GM18498 (cell line): ENCODE results near the gene DUSP1.

Experiments used
- ATAC-seq: cut with Tn5 transposase; IDR thresholded peaks from one replicate; pipeline ENCODE4 v1.9.1; 2021; ENCODE audit warnings: mild to moderate bottlenecking, moderate library complexity; ENCODE audit not compliant: unreplicated experiment

The DUSP1 gene

DNA sequence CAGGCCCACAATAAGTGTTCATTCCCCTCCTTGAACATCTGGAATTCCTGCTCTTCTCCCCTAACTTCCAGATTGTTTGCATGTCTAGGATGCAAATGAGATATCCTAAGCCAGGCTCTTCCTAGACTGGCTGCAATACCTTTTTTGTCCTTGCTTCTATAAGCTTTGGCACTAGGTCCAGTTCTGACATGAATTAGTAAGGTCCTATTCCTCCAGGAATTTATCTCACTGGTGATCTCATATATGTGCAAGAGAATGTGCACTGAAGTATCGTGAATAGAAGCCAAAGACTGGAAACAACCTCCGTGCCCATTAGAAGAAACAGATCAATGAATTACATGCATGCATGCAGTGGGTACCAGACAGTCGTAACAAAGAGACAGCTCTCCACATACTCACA lies 25.2 kb downstream of the DUSP1 start:
- ATAC-seq = no peak

DNA sequence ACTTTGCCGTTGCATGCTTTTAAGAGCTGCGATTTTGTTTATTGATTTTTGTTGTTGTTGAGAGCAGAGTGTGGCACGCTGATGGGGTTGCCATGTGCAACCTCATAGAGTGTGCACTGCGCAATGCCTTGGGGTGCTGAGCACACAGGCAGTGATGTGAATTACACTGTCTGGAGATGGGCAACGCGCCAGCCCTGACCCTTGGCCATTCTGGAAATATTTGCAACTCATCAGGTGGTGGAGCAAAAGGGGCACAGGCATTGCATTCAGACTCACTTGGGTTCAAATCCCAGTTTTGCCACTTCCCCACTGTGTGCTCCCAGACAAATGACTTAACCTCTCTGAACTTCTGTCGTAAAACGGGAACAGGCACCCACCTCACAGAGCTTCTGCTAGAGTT lies 25.6 kb downstream of the DUSP1 start:
- ATAC-seq = no peak

DNA sequence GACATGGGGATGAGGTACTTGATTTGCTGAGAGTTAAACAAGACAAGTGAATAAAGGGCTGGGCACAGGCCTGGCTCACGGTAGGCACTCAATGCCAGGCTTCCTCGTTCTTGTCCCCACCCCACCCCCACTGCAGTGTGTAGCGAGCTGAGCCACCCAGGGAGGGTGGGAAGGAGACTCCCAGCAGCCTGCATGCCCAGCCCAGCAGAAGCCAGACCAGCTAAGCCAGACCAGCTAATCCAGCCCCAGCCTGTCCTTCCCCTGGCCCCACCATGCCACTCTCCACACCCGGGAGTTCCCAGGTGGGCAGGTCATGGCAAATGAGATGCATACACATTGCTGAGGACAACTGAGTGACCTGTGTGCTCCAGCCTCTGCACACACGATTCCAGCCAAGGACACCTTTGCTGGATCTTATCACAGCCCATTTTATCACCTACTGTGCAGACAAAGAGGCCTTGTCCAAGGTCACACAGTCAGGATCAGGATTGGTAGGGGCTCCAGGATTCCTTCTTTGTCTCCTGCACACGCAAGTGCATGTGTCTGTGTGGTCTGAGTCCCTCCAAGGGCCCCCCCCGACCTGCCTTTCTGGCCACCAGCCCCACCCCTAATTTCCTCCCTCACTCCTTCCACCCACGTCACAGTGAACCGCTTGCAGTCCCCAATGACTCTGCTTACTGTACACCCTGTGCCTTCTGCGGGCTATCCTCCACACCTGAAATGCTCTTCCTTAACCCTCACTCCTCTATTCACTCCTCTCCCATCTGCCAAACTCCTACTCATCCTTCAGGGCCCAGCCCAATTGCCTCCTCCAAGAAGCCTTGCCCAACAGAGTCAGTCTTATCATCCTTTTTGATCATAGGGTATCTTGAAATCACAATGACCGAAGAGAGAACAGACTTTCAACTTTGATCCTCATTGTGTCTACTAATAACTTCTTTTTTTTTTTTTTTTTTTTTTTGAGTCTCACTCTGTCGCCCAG lies 26.6 kb downstream of the DUSP1 start:
- ATAC-seq = no peak

DNA sequence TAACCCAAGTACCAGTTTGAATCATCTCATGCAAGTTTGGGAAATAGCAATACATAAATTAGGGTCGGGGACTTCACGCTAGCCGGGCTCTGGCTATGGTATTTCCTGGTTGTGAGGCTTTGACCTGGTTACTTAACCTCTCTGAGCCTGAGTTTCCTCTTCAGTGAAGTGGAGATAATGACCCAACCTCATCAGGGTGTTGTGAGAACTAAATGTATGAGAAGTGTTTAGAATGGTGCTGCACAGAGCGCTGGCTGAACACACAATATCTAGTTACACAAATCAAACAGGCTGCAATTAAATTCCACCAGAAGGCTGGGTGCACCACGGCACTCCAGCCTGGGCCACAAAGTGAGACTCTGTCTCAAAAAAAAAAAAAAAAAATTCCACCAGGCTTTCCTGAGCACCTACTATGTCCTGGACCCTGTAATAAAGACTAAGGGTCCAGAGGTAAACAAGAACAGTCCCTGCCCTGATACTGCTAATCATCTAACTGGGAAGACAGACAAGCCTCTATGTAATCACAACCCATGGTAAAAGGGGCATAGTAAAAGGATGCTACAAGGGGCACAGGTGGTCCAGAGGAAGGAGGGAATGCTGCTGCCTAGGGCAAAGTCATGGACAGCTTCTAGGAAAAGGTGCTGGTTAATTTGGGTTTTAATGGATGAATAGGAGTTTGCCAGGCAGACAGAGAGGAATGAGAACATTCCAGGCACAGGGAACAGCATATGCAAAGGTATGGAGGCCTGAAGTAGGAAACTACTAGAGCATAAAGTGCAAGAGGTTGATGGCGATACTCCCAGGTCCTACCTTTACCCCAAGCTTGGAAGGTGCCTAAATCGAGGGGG lies 27.7 kb downstream of the DUSP1 start:
- no peak for ATAC-seq

DNA sequence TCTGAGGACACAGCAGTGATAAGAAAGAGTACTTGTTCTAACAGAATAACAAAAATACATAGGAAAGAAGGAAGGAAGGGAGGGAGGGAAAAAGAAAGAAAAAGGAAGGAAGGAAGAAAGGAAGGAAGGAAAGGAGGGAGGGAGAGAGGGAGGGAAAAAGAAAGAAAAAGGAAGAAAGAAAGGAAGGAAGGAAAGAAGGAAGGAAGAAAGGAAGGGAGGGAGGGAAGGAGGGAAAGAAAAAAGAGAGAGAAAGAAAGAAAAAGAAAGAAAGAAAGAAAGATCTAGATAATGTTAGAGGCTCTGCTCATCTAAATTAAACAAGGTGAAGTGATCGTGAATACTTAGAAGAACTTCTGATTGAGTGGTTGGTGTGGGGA lies 29.8 kb downstream of the DUSP1 start:
- no peak for ATAC-seq

DNA sequence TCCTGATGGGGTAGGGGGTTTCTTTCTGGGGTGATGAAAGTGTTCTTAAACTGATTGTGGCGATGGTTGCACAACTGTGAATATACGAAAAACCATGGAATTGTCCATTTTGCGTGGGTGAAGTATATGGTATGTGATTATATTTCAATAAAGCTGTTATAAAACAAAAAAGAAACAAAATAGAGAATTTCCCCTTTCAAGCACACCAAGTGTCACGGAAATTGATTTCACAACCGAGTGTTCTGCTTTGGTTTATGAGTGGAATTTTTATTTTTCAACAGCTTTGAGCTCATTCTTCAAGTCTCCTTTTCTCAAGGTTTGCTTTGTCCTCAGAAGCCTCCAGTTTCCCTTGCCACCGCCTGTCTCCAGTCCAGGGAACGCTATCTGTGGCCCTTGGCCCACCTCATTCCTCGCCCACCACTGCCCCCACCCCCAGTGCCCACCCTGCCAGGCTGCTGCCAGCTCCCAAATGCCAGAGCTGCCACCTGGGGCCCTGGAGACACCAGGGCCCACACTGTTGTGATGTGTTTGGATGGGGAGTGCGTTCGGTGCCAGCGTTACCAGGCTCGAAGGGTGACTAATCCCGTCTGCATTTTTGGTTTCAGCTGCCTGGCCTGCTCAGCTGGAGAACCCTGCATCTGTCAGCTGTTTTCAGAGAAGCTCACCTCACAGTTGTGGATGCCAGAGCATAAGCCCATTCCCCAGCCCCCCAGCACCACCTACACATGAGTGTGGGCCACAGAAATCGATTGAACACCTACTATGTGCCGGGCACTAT lies 30.4 kb downstream of the DUSP1 start:
- ATAC-seq = no peak

DNA sequence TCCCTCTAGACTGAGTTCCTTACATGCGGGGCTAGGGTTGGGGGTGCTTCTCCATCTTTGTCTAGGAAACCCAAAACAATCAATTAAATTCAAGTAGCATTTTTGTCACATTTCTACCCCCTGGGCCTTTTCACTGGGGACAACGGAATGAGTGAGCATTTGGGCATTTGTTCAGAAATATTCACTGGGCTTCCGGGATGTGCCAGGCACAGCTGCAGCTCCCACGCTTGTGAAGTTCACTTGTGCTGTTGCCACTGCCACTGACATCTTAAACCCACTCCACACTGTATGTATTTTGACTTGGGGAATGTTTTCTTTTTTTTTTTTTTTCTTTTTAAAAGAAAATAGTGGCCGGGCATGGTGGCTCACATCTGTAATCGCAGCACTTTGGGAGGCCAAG lies 31.6 kb downstream of the DUSP1 start:
- no peak for ATAC-seq

DNA sequence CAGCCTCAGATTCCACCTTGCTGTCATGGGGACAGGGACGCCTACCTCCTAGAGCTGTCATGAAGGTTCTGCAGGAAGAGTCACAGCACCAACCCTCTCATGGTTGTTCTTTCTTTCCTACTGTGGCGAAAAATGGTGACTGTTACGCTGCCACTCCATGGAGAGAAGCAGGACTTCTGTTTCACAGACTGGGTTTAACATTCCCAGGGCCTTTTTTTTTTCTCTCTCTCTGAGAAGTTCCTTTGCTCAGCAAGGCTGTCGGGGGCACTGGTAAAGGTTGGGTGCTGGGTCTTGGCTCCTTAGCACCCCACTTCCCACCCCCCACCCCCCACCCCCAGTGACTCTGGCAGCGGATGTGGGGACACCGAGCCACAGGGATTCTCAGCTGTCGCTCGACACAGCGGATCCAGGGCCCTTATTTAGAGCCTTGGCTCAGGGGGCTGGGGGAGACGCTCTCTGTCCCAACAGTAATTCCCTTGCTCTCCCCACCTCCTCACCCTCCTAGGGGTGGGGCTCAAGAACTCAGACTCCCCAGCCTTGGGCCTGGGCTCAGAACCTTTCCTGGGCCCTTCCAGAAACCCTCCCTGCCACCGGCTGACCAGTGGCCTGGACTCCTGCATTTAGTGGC lies 34.4 kb downstream of the DUSP1 start:
- ATAC-seq = no peak

DNA sequence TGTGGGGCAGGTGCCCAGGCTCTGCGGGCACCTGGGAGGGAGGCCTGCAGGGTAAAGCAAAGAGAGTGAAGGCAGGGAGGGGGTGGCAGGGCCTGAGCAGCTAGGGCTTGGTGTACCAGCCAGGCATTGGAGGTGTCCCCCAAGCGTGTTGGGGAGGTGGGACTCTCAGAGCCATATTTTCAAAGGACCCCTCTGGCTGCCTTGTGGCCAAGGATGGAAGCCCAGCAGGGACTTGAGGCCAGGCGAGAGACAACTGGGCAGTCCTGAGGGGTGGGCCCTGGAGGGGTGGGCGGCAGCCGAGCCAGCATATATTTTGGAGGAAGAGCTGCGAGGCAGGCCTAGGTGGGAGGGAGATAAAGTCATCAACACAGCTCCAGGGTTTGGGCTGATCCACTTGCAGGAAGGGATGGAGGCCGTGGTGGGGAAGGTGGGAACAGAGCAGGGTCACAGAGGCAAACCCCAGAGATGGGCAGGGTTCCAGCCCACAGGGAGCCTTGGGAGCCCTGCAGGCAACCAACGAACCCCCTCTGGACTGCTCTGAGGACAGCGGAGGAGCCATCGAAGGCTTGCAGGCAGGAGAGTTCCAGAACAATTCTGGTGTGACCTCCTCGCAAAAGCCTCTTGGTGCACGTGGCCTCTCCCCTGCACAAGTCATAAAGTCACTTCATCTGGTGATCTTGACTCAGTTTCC lies 35.7 kb downstream of the DUSP1 start:
- no peak for ATAC-seq

DNA sequence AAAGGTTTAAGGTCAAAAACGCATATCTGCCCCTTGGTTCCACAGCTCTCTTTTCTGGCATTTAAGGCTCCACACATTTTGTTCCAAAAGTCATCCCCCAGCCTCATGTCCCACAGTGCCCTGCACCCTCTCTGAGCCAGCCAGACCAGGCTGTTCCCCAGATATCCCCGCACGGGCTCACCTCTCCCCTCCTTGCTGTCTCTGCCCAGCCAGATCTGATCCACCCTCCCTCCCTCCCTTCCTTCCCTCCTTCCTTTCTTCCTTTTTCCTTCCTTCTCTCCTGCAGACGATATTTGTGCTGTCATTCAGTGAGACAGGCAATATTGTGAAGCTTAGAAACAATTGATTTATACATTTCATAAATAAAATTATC lies 37.0 kb downstream of the DUSP1 start:
- ATAC-seq = no peak

DNA sequence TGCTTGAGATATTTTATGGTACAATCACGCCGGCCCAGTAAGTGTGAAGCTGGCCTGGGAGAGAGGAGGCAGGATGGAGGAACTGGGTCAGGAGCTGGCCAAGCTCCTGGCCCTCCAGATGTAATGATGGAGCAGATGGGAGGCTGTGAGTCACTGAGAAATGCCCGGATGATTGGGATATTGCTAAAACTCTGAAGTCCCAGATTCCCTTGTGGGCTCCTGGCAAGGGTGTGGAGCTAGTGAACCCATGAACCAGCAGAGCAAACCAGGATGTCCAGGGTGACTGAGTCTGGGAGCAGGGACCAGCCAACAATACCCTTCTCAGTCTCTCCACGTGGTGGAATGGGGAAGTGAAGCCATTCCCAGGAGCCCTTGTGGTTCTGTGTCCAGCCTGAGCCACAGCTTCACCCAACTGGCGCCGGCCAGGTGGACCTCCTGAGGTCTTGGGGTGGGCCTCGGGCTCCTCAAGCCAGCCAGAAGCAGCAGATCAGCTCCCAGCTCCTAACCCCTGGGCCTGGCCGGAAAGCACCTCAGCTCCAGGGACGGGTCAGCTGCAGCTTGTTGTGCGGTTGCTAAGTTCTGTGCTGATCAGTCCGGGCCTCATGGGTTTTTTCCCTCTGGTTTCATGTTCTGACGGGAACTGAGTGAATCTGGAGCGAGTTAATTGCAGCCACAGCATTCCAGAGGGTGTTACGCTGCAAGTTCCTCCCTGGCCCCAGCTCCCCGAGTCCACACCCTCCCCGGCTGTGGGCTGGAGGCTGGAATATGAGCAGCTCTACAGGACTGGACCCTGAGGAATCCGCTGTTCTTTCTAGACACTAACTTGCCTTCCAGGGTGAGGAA lies 37.6 kb downstream of the DUSP1 start:
- ATAC-seq = no peak

DNA sequence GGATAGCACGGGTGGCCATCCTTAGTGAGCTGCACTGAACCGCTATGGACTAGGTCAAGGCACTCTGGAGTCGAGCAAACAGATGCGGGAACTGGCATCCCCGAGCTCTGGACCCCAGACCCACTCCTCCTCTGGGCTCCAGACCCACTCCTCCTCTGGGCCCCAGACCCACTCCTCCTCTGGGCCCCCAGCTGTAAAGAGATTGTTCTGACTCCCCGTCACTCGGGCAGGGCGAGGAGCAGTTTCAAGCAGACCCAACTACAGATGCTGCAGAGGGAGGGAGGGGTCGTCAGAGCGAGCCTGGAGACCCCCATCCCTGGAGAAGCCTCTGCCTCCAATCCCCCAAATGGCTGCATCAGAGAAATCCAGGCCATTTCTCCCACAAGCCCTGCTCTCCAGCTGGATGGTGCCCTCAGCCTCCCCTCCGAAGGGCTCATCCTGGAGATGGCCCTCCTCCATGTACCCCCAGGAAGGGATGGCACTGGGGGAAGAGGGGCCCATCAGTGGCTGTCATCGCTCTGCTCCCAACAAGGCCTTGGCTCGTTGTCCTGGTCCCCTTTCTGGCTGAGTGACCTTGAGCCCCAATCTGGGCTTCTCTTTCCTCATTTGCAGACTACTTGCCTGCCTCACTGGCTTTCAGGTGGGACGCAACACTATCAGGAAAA lies 38.7 kb downstream of the DUSP1 start:
- ATAC-seq = no peak

DNA sequence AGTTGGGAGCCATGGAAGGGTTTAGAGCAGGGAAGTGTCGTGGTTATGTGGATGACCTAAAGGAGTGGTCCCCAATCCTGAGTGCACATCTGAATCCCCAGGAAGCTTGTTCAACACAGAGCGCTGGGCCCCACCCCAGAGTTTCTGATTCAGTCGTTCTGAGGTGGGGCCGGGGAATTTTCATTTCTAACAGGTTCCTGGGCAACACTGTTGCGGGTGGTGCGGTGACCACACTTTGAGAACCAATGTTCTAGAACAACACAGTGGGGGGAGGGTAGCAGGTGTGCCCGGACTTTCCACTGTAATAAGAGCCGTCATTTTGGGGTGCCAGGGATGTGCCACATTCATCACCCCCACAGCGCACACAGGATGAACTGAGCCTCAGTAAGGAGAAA lies 39.3 kb downstream of the DUSP1 start:
- no peak for ATAC-seq

DNA sequence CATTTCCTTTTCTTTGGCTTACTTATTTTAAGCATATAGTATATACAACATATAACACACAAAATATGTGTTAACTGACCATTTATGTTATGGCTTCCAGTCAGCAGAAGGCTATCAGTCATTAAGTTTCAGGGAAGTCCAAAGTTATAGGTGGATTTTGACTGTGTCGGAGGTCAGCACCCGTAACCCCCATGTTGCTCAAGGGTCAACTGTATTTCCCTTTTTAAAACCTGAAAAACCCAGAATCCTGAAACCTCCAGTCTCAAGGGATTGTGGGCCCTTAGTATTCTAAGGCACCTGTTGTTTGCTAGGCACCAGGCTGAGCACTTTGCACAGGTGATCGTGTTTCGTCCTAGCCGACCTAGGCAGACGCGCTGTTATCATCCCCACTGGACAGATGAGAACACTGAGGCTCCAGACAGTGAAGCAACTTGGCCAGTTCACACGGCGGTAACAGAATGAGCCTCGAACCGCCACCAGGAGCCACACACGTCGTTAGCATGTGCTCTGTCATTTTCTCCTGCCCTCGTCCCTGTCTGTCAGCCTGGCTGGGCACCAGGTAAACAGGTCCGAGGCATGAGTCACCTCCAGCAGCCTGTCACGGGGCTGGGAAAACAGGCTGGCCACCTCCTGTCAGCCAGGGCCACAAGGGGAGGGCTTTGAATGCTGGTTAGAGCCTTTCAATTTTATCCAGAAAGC lies 39.9 kb downstream of the DUSP1 start:
- ATAC-seq = no peak

DNA sequence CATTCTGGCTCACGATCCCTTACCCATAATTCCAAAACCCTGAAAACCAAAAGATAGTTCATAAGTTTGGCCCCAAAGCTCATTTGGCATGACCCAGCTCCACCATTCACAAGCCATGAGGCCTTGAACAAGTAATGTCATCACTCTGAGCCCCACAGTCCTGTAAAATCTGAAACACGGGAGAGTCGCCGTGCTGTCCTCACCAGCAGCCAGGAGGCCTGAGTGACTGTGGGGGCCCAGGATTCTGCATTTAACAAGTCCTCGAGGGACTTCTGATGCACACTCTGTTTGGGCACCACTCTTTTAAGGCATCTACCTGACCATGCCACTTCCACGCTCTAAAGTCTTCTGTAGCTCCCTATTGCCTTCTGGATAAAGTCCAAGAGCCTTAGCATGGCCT lies 40.8 kb downstream of the DUSP1 start:
- ATAC-seq = no peak

DNA sequence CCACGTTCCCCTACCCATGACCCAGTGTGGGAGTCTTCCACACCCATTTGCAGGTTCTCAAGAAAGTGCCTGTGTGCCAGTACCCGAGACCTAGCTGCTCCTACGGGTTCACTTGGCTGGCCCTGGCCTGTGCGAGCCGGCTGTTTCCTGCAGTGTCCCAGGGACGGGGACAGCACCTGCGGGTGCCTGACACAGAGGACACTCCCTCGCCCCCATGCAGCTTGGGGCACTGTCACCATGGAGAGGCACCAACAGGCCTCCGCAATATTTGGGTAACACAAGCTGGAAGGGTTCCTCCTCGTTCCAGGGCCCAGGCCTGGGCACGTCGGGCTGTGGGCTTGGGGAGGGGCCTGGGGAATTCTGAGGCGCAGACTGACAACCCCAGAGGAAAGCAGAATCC lies 41.4 kb downstream of the DUSP1 start:
- no peak for ATAC-seq

DNA sequence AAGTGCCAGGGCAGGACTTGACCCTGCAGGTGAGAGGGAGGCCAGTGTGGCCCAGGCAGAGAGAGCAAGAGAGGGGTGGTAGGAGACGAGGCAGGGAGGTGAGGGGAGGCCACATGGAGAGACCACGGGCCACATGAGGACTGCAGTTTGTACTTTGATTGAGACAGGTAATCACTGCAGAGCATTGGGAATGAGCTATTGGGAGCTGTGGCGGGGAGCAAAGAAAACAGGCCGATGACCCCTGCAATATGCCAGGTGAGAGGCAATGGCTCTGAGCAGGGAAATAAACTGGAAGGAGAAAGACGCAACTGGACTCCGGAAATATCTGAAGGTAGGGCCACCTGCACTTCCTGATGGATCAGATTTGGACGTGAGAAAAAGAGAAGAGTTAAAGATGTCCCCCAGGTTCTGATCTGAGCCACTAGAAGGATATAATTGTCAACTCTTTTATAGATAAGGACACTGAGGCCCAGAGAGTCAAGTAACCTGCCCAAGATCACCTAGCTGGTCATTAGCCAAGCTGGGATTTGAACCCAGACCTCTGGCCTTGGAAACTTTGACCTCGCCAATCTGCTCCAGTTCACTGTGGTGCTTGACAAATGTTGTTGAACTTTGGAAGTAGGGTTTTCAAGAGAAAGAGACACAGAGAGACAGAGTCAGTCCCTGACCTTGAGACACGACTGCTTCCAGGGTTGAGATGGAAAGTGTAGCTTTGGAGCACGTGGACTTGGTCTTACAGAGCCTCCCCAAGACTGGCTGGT lies 42.3 kb downstream of the DUSP1 start:
- ATAC-seq = no peak
